Natural killer cell (primary cell): ENCODE measurements around the gene KCNJ16. TPM values are rescaled to one million over a fixed set of nuclear protein-coding genes. Genes with fewer than 3 reads are reported as not detected.

Experiments used
- ATAC-seq, 3 donors: fragments of 150-1000 bp in 2 of 3; fragments of 200-7000 bp in 1 of 3; cut with Tn5 transposase; 1 replicate in 1 of 3; 2 replicates in 2 of 3; pipeline ENCODE4 v1.10.0; 2021; ENCODE audit warnings: mild to moderate bottlenecking in 2 of 3, moderate library complexity in 2 of 3
- DNase-seq, 2 donors: peaks; one replicate each; pipeline versions ENCODE4 v3.0.0 to v3.0.0-alpha.2; 2013 to 2021; ENCODE audit warnings: mixed read lengths in 1 of 2
- H3K27ac ChIP-seq: one replicate; pipeline ENCODE4 v1.5.1; 2013; ENCODE audit warnings: mild to moderate bottlenecking, low read length
- H3K27me3 ChIP-seq: one replicate; pipeline ENCODE4 v1.6.1; 2013; ENCODE audit warnings: low read length; ENCODE audit not compliant: control insufficient read depth, insufficient read depth
- H3K36me3 ChIP-seq: one replicate; pipeline ENCODE4 v1.6.1; 2013; ENCODE audit warnings: low read length; ENCODE audit not compliant: control insufficient read depth, insufficient read depth
- H3K4me1 ChIP-seq: one replicate; pipeline ENCODE4 v1.6.1; 2013; ENCODE audit warnings: low read length; ENCODE audit not compliant: control insufficient read depth, insufficient read depth
- H3K4me3 ChIP-seq: one replicate; pipeline ENCODE4 v1.5.1; 2013; ENCODE audit warnings: low read length
- H3K9me3 ChIP-seq: one replicate; pipeline ENCODE4 v1.6.1; 2013; ENCODE audit warnings: low read length; ENCODE audit not compliant: control insufficient read depth, insufficient read depth
- H3K27ac Mint-ChIP-seq, 2 donors: one replicate each; pipeline ENCODE4 v1.8.0; 2022; ENCODE audit warnings: mild to moderate bottlenecking in 2 of 2, mixed read lengths in 2 of 2, moderate library complexity in 1 of 2
- H3K27me3 Mint-ChIP-seq, 2 donors: one replicate each; pipeline ENCODE4 v1.8.0; 2022; ENCODE audit warnings: low read depth in 2 of 2, mixed read lengths in 2 of 2
- H3K36me3 Mint-ChIP-seq: one replicate; pipeline ENCODE4 v1.8.0; 2022; ENCODE audit warnings: mixed read lengths
- H3K4me1 Mint-ChIP-seq, 2 donors: one replicate each; pipeline ENCODE4 v1.8.0; 2022; ENCODE audit warnings: mixed read lengths in 2 of 2
- H3K4me3 Mint-ChIP-seq: one replicate; pipeline ENCODE4 v1.8.0; 2022; ENCODE audit warnings: mild to moderate bottlenecking, moderate library complexity, mixed read lengths
- H3K9me3 Mint-ChIP-seq, 2 donors: one replicate each; pipeline ENCODE4 v1.8.0; 2022; ENCODE audit warnings: mixed read lengths in 2 of 2
- CTCF ChIP-seq: fragments of 200-600 bp; IDR thresholded peaks from one replicate; pipeline ENCODE4 v1.8.0; 2022; ENCODE audit warnings: antibody characterized with exemption
- WGBS: methylation state at CpG from one replicate; pipeline ENCODE4 v1.1.7; 2013; ENCODE audit warnings: missing lambda C conversion rate; ENCODE audit not compliant: insufficient coverage; 5-methylcytosine and 5-hydroxymethylcytosine counted together
- intact Hi-C: fragments of 100-400 bp; cut with micrococcal nuclease; formaldehyde crosslinking; loops from one replicate; pipeline ENCODE4 v1.14.2; 2022
- total RNA-seq, 4 donors: library from RNA; stranded (reverse); fragments of 120-200 nt in 1 of 4; gene quantifications; one replicate each; pipeline versions ENCODE4 v1.2.3 to v1.2.4, GENCODE V29; 2013 to 2022

The KCNJ16 gene
- total RNA-seq, 3 donors from 2014 or later (not counting 1 experiment from before 2014, with no cell fraction given), result not detected

GRCh38 chr17:70078549-70078948, 3.5 kb downstream of the KCNJ16 start:
- no peaks in the 10 kb centered on the region for H3K9me3 ChIP-seq
- H3K36me3 Mint-ChIP-seq, result no peaks in the 10 kb centered on the region
- H3K4me3 ChIP-seq, result no peak overlapping the region
- H3K27ac ChIP-seq, result no peak overlapping the region
- intact Hi-C loops, result no loop called here
- ATAC-seq (no peak), DNase-seq (no peak)
- H3K9me3 Mint-ChIP-seq, result peaks cover 3 to 5% of the 10 kb centered on the region in 2 donors
- no peak overlapping the region for H3K27ac Mint-ChIP-seq
- no peaks in the 10 kb centered on the region for H3K27me3 Mint-ChIP-seq
- H3K27me3 ChIP-seq, result no peaks in the 10 kb centered on the region
- no peaks in the 10 kb centered on the region for H3K36me3 ChIP-seq
- no peaks in the 10 kb centered on the region for H3K4me1 ChIP-seq
- H3K4me3 Mint-ChIP-seq, result no peak overlapping the region
- H3K4me1 Mint-ChIP-seq, result no peaks in the 10 kb centered on the region
- 75% methylated on average over 4 of the region's 4 CpGs for WGBS
- TF ChIP-seq CTCF, result no peak

- intact Hi-C loops, result no loop called here
- no peaks in the 10 kb centered on the region for H3K4me1 Mint-ChIP-seq
- Histone ChIP-seq H3K36me3 (no peaks in the 10 kb centered on the region), H3K27ac (no peak overlapping the region), H3K4me1 (no peaks in the 10 kb centered on the region), H3K4me3 (no peak overlapping the region), H3K9me3 (no peaks in the 10 kb centered on the region), H3K27me3 (no peaks in the 10 kb centered on the region)
- TF ChIP-seq CTCF, result no peak
- WGBS, result 96% methylated on average over 3 of the region's 3 CpGs
- DNase-seq (no peak), ATAC-seq (no peak)
- H3K4me3 Mint-ChIP-seq, result no peak overlapping the region
- no peaks in the 10 kb centered on the region for H3K36me3 Mint-ChIP-seq
- no peaks in the 10 kb centered on the region for H3K27me3 Mint-ChIP-seq
- peaks cover 3 to 5% of the 10 kb centered on the region in 2 donors for H3K9me3 Mint-ChIP-seq
- H3K27ac Mint-ChIP-seq, result no peak overlapping the region
Measured at GRCh38 chr17:70078994-70079531, 4.0 kb downstream of the KCNJ16 start.

- WGBS, result 70% methylated on average over 4 of the region's 7 CpGs
- Mint-ChIP-seq H3K36me3 (no peaks in the 10 kb centered on the region), H3K27me3 (no peaks in the 10 kb centered on the region), H3K4me1 (no peaks in the 10 kb centered on the region), H3K9me3 (peaks cover 3% of the 10 kb centered on the region in 2 donors), H3K4me3 (no peak overlapping the region), H3K27ac (no peak overlapping the region)
- ATAC-seq (no peak), DNase-seq (no peak)
- H3K4me3 ChIP-seq, result no peak overlapping the region
- no peaks in the 10 kb centered on the region for H3K27me3 ChIP-seq
- H3K27ac ChIP-seq, result no peak overlapping the region
- TF ChIP-seq CTCF, result no peak
- no peaks in the 10 kb centered on the region for H3K9me3 ChIP-seq
- no peaks in the 10 kb centered on the region for H3K36me3 ChIP-seq
- no peaks in the 10 kb centered on the region for H3K4me1 ChIP-seq
- intact Hi-C loops, result no loop called here
Measured at GRCh38 chr17:70080541-70081347, 5.7 kb downstream of the KCNJ16 start.
